HG02938 (cell line): ENCODE data around the gene GRIK4.

Experiments used
- ATAC-seq: cut with Tn5 transposase; IDR thresholded peaks from one replicate; pipeline ENCODE4 v1.9.1; 2021; ENCODE audit warnings: mild to moderate bottlenecking, moderate library complexity; ENCODE audit not compliant: unreplicated experiment

GRIK4 gene

GRCh38 chr11:120509346-120510053, 2.0 kb upstream of the GRIK4 start:
- ATAC-seq = no peak

- ATAC-seq = no peak
Observed at GRCh38 chr11:120510406-120511115, 987 bp upstream of the GRIK4 start.

GRCh38 chr11:120511820-120512738, 531 bp downstream of the GRIK4 start:
- no peak for ATAC-seq

- ATAC-seq = no peak
Observed at GRCh38 chr11:120512739-120513435, 1.3 kb downstream of the GRIK4 start.

GRCh38 chr11:120513436-120514315, 2.1 kb downstream of the GRIK4 start:
- no peak for ATAC-seq

GRCh38 chr11:120514541-120515121, 3.1 kb downstream of the GRIK4 start:
- no peak for ATAC-seq

- ATAC-seq = no peak
Observed at GRCh38 chr11:120515186-120515723, 3.7 kb downstream of the GRIK4 start.

GRCh38 chr11:120516461-120517389, 5.2 kb downstream of the GRIK4 start:
- ATAC-seq = no peak

GRCh38 chr11:120517390-120517761, 5.8 kb downstream of the GRIK4 start:
- ATAC-seq = no peak

- no peak for ATAC-seq
Observed at GRCh38 chr11:120517801-120518291, 6.3 kb downstream of the GRIK4 start.

- no peak for ATAC-seq
Observed at GRCh38 chr11:120518356-120518755, 6.8 kb downstream of the GRIK4 start.

- no peak for ATAC-seq
Observed at GRCh38 chr11:120519474-120519873, 7.9 kb downstream of the GRIK4 start.

GRCh38 chr11:120520091-120520822, 8.7 kb downstream of the GRIK4 start:
- no peak for ATAC-seq

GRCh38 chr11:120521176-120521575, 9.6 kb downstream of the GRIK4 start:
- ATAC-seq = no peak

GRCh38 chr11:120522021-120522420, 10.5 kb downstream of the GRIK4 start:
- ATAC-seq = no peak

- ATAC-seq = no peak
Observed at GRCh38 chr11:120522736-120523135, 11.2 kb downstream of the GRIK4 start.

- no peak for ATAC-seq
Observed at GRCh38 chr11:120523196-120523595, 11.6 kb downstream of the GRIK4 start.
